ENCODE results near the gene IPO4. TPM values are rescaled to one million over a fixed set of nuclear protein-coding genes. Genes with fewer than 3 reads are reported as not detected.

Gene IPO4
- total and polyA plus RNA-seq, 5 donors, result 4.1 to 22.5 (median 11.7) TPM

DNA sequence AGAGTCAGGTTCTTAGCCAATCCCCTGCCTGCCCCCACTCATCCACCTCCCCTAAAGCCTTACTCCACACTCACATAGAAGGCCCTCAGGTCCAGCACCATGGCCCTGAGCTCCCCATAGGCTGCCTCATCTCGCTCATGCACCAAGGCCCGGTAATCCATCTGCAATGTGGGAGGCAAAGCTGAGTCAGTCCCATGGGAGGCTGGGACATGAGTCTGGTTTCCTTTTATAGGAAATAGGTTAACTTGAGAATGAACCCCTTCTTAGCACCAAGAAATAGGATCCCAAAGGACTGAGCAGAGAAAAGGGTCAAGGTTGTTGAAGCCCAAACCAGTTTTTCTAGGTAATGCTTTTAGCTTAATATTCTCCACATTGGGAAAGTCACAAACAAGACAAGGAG, 45.1 kb downstream of the IPO4 start:
- Histone ChIP-seq H3K4me1 (ENCODE audit: control insufficient read depth, insufficient read depth, low read length) (peaks cover 12% of the 10 kb centered on the region), H3K27ac (ENCODE audit: low read length) (no peak overlapping the region), H3K27me3 (ENCODE audit: control insufficient read depth, insufficient read depth) (no peaks in the 10 kb centered on the region), H3K4me3 (ENCODE audit: low read length) (no peak overlapping the region), H3K9me3 (ENCODE audit: control insufficient read depth, low read length) (no peaks in the 10 kb centered on the region)
- WGBS, result 59% methylated on average over 2 of the region's 2 CpGs
- intact Hi-C loops (cut with DNase I), result no loop called here
- DNase-seq (no peak), ATAC-seq (no peak)

DNA sequence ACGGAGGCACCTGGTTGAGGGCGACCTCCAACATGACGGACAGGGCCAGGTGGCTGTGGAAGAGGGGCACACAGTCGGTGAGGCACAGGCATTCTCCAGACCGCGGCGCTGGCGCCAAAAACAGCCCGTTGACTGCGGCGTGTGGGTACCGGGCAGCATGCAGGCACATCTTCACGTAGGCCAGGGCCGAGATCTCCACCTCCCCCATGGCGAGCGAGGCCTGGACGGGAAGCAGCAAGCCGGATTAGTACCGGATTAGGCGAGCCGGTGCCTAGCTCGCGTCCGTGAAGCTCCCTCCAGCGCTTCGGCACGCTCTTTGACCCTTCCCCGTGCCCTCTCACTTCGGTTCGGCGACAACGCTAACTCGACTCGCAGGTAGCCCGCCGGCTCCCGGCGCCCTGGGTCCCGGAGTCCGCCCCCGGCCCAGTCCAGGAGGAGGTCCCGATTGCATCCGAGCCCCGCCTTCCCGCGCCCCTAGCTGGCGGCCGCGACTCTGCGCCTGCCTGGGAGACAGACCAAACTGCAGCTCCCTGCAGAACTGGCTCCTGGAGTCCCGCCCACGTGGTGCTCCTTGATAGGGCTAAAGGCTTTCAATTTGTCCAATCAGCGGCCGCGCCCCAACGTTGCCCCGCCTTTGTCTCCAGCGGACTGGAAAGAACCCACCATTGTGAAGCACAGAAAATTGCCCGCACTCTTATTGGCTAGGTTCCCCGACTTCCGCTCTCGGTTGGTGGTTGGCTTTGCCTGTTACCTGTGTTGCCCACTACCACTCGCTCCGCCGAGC, 47.3 kb downstream of the IPO4 start, which contains the start of gene EMC9:
EMC9 (minus strand) TSS at position 495 of the 784 bp plus-strand sequence; CDS start at position 208, 287 bp downstream.
- DNase-seq (peak; percentile 100), ATAC-seq (peak; percentile 95 to 96)
- Histone ChIP-seq H3K27ac (ENCODE audit: low read length) (peak within 1 kb of the TSS; percentile 98), H3K4me3 (ENCODE audit: low read length) (peak within 1 kb of the TSS; percentile 75), H3K4me1 (ENCODE audit: control insufficient read depth, insufficient read depth, low read length) (peaks cover 6% of the 10 kb centered on the region), H3K9me3 (ENCODE audit: control insufficient read depth, low read length) (no peaks in the 10 kb centered on the region), H3K27me3 (ENCODE audit: control insufficient read depth, insufficient read depth) (no peaks in the 10 kb centered on the region)
- WGBS, result under 1% methylated on average over 65 of the region's 65 CpGs
- intact Hi-C loops (cut with DNase I), result no loop called here

DNA sequence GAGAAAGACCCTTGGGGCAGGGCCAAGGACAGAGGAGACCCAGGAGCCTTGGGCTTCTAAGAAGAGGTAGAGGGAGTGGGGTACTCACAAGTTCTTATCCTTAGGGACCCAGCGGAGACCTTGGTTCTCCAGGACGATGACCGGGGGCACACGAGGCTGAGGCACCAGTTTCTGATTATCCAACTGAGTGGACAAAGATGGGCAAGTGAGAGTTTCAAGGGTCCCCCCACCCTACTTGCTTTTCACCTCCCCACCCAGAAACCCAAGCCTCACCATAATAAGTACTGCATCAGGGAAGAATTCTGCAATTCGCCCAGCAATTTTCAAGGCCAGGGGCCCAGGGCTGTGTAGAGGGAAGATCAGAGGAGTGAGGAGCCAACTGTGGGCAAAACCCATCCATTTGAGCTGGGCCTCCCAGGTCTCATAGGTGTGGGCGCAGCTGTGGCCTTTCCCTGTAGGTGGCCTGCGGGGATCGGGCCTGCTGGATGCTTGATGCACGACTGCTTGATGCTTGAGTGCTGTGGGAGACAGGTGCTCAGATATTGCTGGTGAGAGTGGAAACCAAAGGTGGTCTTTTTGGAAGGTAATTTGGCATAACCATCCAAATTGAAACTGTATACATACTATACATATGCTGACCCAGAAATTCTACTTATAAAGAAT, 49.2 kb downstream of the IPO4 start:
- WGBS, result 89% methylated on average over 9 of the region's 9 CpGs

GRCh38 chr14:24138396-24139271, 50.0 kb downstream of the IPO4 start:
- Histone ChIP-seq H3K27ac (ENCODE audit: low read length) (no peak overlapping the region), H3K4me3 (ENCODE audit: low read length) (no peak overlapping the region), H3K9me3 (ENCODE audit: control insufficient read depth, low read length) (no peaks in the 10 kb centered on the region), H3K4me1 (ENCODE audit: control insufficient read depth, insufficient read depth, low read length) (peaks cover 2% of the 10 kb centered on the region), H3K27me3 (ENCODE audit: control insufficient read depth, insufficient read depth) (no peaks in the 10 kb centered on the region)
- WGBS, result 80% methylated on average over 13 of the region's 13 CpGs
- no peak for DNase-seq
- ATAC-seq, result no peak
- intact Hi-C loops (cut with DNase I), result no loop called here

More for the DNA sequence above, 49.2 kb downstream of the IPO4 start:
- Histone ChIP-seq H3K9me3 (ENCODE audit: control insufficient read depth, low read length) (no peaks in the 10 kb centered on the region), H3K4me1 (ENCODE audit: control insufficient read depth, insufficient read depth, low read length) (peaks cover 2% of the 10 kb centered on the region), H3K4me3 (ENCODE audit: low read length) (no peak overlapping the region), H3K27ac (ENCODE audit: low read length) (no peak overlapping the region), H3K27me3 (ENCODE audit: control insufficient read depth, insufficient read depth) (no peaks in the 10 kb centered on the region)
- ATAC-seq (no peak), DNase-seq (no peak)
- intact Hi-C loops (cut with DNase I), result no loop called here

GRCh38 chr14:24137529-24138395, 50.9 kb downstream of the IPO4 start:
- ATAC-seq (no peak), DNase-seq (no peak)
- Histone ChIP-seq H3K27me3 (ENCODE audit: control insufficient read depth, insufficient read depth) (no peaks in the 10 kb centered on the region), H3K4me1 (ENCODE audit: control insufficient read depth, insufficient read depth, low read length) (peaks cover 2% of the 10 kb centered on the region), H3K27ac (ENCODE audit: low read length) (no peak overlapping the region), H3K9me3 (ENCODE audit: control insufficient read depth, low read length) (no peaks in the 10 kb centered on the region), H3K4me3 (ENCODE audit: low read length) (no peak overlapping the region)
- intact Hi-C loops (cut with DNase I), result no loop called here
- WGBS, result 90% methylated on average over 8 of the region's 8 CpGs

GRCh38 chr14:24136684-24137528, 51.7 kb downstream of the IPO4 start:
- ATAC-seq, result no peak
- H3K4me1 ChIP-seq (ENCODE audit: control insufficient read depth, insufficient read depth, low read length), result peaks cover 2% of the 10 kb centered on the region
- DNase-seq, result no peak
- no peaks in the 10 kb centered on the region for H3K9me3 ChIP-seq (ENCODE audit: control insufficient read depth, low read length)
- H3K27ac ChIP-seq (ENCODE audit: low read length), result peak overlapping the region; percentile 65
- intact Hi-C loops (cut with DNase I), result no loop called here
- no peaks in the 10 kb centered on the region for H3K27me3 ChIP-seq (ENCODE audit: control insufficient read depth, insufficient read depth)
- 40% methylated on average over 13 of the region's 13 CpGs for WGBS
- H3K4me3 ChIP-seq (ENCODE audit: low read length), result peak overlapping the region; percentile 67

GRCh38 chr14:24135834-24136683, 52.6 kb downstream of the IPO4 start, which contains the start of gene PSME1:
Gene PSME1, plus strand, starts transcription at chr14:24136194. Its CDS starts 69 bp downstream, at chr14:24136263.
- H3K9me3 ChIP-seq (ENCODE audit: control insufficient read depth, low read length), result no peaks in the 10 kb centered on the region
- H3K27me3 ChIP-seq (ENCODE audit: control insufficient read depth, insufficient read depth), result no peaks in the 10 kb centered on the region
- peak; percentile 94 to 98 (median 98) for DNase-seq
- ATAC-seq, result peak; percentile 95 to 97
- H3K4me3 ChIP-seq (ENCODE audit: low read length), result peak within 1 kb of the TSS; percentile 67
- peaks cover 2% of the 10 kb centered on the region for H3K4me1 ChIP-seq (ENCODE audit: control insufficient read depth, insufficient read depth, low read length)
- peak within 1 kb of the TSS; percentile 65 for H3K27ac ChIP-seq (ENCODE audit: low read length)
- intact Hi-C loops (cut with DNase I), result no loop called here
- under 1% methylated on average over 74 of the region's 75 CpGs for WGBS

DNA sequence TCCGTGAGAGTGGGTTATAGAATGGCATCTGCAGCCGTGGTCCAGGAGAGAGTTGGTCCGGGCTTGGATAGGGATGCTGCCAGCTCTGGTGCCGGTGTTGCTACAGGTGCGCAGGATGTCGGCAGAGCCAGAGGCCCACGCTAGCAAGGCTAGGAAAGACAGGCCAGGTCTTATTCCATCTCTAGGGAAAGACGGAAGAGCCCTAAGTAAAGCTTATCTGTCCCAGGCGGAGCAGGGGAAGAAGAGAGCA, 53.1 kb downstream of the IPO4 start:
- DNase-seq (no peak), ATAC-seq (no peak)
- intact Hi-C loops (cut with DNase I), result no loop called here
- 6% methylated on average over 9 of the region's 9 CpGs for WGBS
- Histone ChIP-seq H3K4me1 (ENCODE audit: control insufficient read depth, insufficient read depth, low read length) (peaks cover 7% of the 10 kb centered on the region), H3K27ac (ENCODE audit: low read length) (peak overlapping the region; percentile 57), H3K27me3 (ENCODE audit: control insufficient read depth, insufficient read depth) (no peaks in the 10 kb centered on the region), H3K4me3 (ENCODE audit: low read length) (peak overlapping the region; percentile 39), H3K9me3 (ENCODE audit: control insufficient read depth, low read length) (no peaks in the 10 kb centered on the region)

- ATAC-seq, result no peak
- 99% methylated on average over 1 of the region's 1 CpG for WGBS
- intact Hi-C loops (cut with DNase I), result no loop called here
- no peak overlapping the region for H3K4me3 ChIP-seq (ENCODE audit: low read length)
- no peaks in the 10 kb centered on the region for H3K9me3 ChIP-seq (ENCODE audit: control insufficient read depth, low read length)
- H3K4me1 ChIP-seq (ENCODE audit: control insufficient read depth, insufficient read depth, low read length), result peaks cover 6% of the 10 kb centered on the region
- H3K27me3 ChIP-seq (ENCODE audit: control insufficient read depth, insufficient read depth), result no peaks in the 10 kb centered on the region
- DNase-seq, result no peak
- no peak overlapping the region for H3K27ac ChIP-seq (ENCODE audit: low read length)
Measured at GRCh38 chr14:24133735-24134134, 54.9 kb downstream of the IPO4 start.
